Right lobe of liver (tissue), 4 donors: ENCODE data around the gene PRDM16.

Experiments
- POLR2A ChIP-seq: fragments of 450-650 bp; IDR thresholded peaks from one replicate; pipeline ENCODE4 v1.6.1; 2017; ENCODE audit warnings: antibody characterized with exemption, mild to moderate bottlenecking
- TF ChIP-seq, protein P1 (sequence below), 4 donors: fragments of 200-600 bp in 3 of 4; fragments of 450-650 bp in 1 of 4; IDR thresholded peaks; one replicate each; pipeline versions ENCODE4 v1.5.1 to v1.8.0; 2016 to 2022; ENCODE audit warnings: antibody characterized with exemption in 4 of 4, mild to moderate bottlenecking in 2 of 4
- donor health status: DM: no; HTN: no; CAD: no.
- donor health status: DM: no; HTN: no; CAD: no.
- donor health status: DM: no; HTN: yes; CAD: no.

DNA sequence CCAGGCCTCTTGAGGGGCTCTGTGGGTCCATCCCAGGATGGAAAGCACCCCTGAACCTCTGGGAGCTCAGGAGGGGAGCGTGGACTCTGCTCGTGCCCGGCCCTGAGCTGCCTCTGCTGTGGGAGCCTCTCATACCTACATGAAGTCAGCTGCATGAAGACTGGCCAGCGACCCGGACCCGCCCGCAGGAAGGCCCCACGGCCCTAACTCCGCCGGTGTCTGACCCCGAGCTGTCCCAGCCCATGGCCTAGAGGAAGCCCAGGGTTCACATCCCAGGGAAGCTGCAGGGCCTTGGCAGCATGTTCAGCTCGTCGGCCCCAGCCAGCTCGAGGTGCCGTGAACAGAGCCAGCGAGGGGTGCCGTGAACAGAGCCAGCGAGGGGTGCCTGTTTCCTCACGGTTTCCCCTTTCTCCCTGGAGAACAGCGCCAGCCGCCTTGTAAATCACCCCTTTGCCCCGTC, 207.4 kb downstream of the PRDM16 start:
- TF ChIP-seq, protein P1, sequence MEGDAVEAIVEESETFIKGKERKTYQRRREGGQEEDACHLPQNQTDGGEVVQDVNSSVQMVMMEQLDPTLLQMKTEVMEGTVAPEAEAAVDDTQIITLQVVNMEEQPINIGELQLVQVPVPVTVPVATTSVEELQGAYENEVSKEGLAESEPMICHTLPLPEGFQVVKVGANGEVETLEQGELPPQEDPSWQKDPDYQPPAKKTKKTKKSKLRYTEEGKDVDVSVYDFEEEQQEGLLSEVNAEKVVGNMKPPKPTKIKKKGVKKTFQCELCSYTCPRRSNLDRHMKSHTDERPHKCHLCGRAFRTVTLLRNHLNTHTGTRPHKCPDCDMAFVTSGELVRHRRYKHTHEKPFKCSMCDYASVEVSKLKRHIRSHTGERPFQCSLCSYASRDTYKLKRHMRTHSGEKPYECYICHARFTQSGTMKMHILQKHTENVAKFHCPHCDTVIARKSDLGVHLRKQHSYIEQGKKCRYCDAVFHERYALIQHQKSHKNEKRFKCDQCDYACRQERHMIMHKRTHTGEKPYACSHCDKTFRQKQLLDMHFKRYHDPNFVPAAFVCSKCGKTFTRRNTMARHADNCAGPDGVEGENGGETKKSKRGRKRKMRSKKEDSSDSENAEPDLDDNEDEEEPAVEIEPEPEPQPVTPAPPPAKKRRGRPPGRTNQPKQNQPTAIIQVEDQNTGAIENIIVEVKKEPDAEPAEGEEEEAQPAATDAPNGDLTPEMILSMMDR (IDR thresholded peaks at IDR 0.05): no peak
- no peak for TF ChIP-seq POLR2A
